Right cardiac atrium (tissue), 5 donors: ENCODE results near the gene KRTAP1-5. TPM values are rescaled to one million over a fixed set of nuclear protein-coding genes. Genes with fewer than 3 reads are reported as not detected.
"Not testable (repeated sequence)": the region's sequence is repeated elsewhere in the genome, so short reads cannot be mapped to it uniquely, and the experiment has no call there.

ENCODE experiments used
- ATAC-seq, 2 donors: fragments of 200-7000 bp; cut with Tn5 transposase; one replicate each; pipeline versions ENCODE4 v1.8.0 to v1.9.1; 2020; ENCODE audit warnings: moderate library complexity in 2 of 2, mild to moderate bottlenecking in 1 of 2
- DNase-seq, 3 donors: peaks; one replicate each; pipeline ENCODE4 v3.0.0-alpha.2; 2020
- H3K27ac ChIP-seq: one replicate; pipeline ENCODE4 v1.5.1; 2013; ENCODE audit warnings: mild to moderate bottlenecking, low read length, control low read depth, moderate library complexity
- H3K27me3 ChIP-seq: one replicate; pipeline ENCODE4 v1.6.1; 2013; ENCODE audit not compliant: control insufficient read depth, insufficient read depth
- H3K4me1 ChIP-seq: one replicate; pipeline ENCODE4 v1.6.1; 2013; ENCODE audit warnings: low read length; ENCODE audit not compliant: control insufficient read depth, insufficient read depth
- H3K4me3 ChIP-seq: one replicate; pipeline ENCODE4 v1.5.1; 2013; ENCODE audit warnings: low read length, control low read depth
- H3K9me3 ChIP-seq: one replicate; pipeline ENCODE4 v1.6.1; 2013; ENCODE audit warnings: low read length; ENCODE audit not compliant: control insufficient read depth
- WGBS: extraction: QIAGEN DNeasy Blood & Tissue Kit; methylation state at CpG from one replicate; pipeline ENCODE4 v1.1.7; 2013; 5-methylcytosine and 5-hydroxymethylcytosine counted together
- intact Hi-C, 4 donors: fragments of 100-400 bp; cut with DNase I; formaldehyde crosslinking; loops; one replicate each; pipeline versions ENCODE4 v1.11.0 to v1.14.0; 2022 to 2023
- long read RNA-seq, 4 donors: library from polyadenylated mRNA; unstranded; transcript quantifications; one replicate each; pipeline ENCODE4 v2.0.0, GENCODE V29; 2020 to 2021
- polyA plus RNA-seq: library from polyadenylated mRNA; stranded (reverse); fragments of 200-250 nt; gene quantifications from one replicate; pipeline ENCODE4 v1.2.3, GENCODE V29; 2013
- total RNA-seq, 4 donors: library from RNA; stranded (reverse); fragmentation: NEBNext Ultra II Directional; extraction: Animal tissue kit (Norgen Biotek cat#: 25700); gene quantifications; one replicate each; pipeline ENCODE4 v1.2.1, GENCODE V29; 2021
- donor health status: healthy with polysubstance abuse.
- donor health status: DM: no; HTN: yes; CAD: no.
- donor health status: DM: no; HTN: no; CAD: no.
- donor health status: DM: no; HTN: yes; CAD: no; lungs with severe emphysema.
- donor health status: DM: yes; HTN: yes; CAD: no.

The KRTAP1-5 gene
- not detected for total RNA-seq
- polyA plus RNA-seq: not detected
- long read RNA-seq, donor 1: 0 reads
- long read RNA-seq, donor 2: 0 reads
- long read RNA-seq, donor 3: 0 reads
- long read RNA-seq, donor 4: 0 reads

GRCh38 chr17:41026715-41027471 is at the start of gene KRTAP1-5:
KRTAP1-5 (minus strand) TSS chr17:41027208; CDS start chr17:41027155, 53 bp downstream.
- no peak for DNase-seq
- H3K9me3 ChIP-seq: no peaks in the 10 kb centered on the region
- H3K27me3 ChIP-seq: no peaks in the 10 kb centered on the region
- 79% methylated on average over 9 of the region's 9 CpGs for WGBS
- no peak within 1 kb of the TSS for H3K4me3 ChIP-seq
- no peak for ATAC-seq
- intact Hi-C loops: no loop called here
- no peaks in the 10 kb centered on the region for H3K4me1 ChIP-seq
- H3K27ac ChIP-seq: no peak within 1 kb of the TSS

GRCh38 chr17:41076788-41077187 is 49.8 kb upstream of the KRTAP1-5 start:
- no peaks in the 10 kb centered on the region for H3K9me3 ChIP-seq
- DNase-seq (no peak), ATAC-seq (no peak)
- intact Hi-C loops: no loop called here
- no peak overlapping the region for H3K27ac ChIP-seq
- H3K27me3 ChIP-seq: no peaks in the 10 kb centered on the region
- no peaks in the 10 kb centered on the region for H3K4me1 ChIP-seq
- H3K4me3 ChIP-seq: no peak overlapping the region

- Histone ChIP-seq H3K9me3 (no peaks in the 10 kb centered on the region), H3K4me3 (no peak overlapping the region), H3K27ac (no peak overlapping the region), H3K4me1 (no peaks in the 10 kb centered on the region), H3K27me3 (no peaks in the 10 kb centered on the region)
- WGBS: 86% methylated on average over 2 of the region's 2 CpGs
- ATAC-seq (no peak), DNase-seq (no peak)
- intact Hi-C loops: no loop called here
Measured at GRCh38 chr17:41073676-41074075, 46.7 kb upstream of the KRTAP1-5 start.

- Histone ChIP-seq H3K9me3 (no peaks in the 10 kb centered on the region), H3K27me3 (peaks cover 3% of the 10 kb centered on the region), H3K4me1 (no peaks in the 10 kb centered on the region), H3K27ac (no peak overlapping the region), H3K4me3 (no peak overlapping the region)
- no peak for DNase-seq
- ATAC-seq: no peak
- intact Hi-C loops: no loop called here
- WGBS: 78% methylated on average over 5 of the region's 5 CpGs
Measured at GRCh38 chr17:41071606-41072360, 44.8 kb upstream of the KRTAP1-5 start.

- intact Hi-C loops: no loop called here
- no peaks in the 10 kb centered on the region for H3K9me3 ChIP-seq
- WGBS: 74% methylated on average over 3 of the region's 3 CpGs
- no peaks in the 10 kb centered on the region for H3K4me1 ChIP-seq
- ATAC-seq: no peak
- H3K27ac ChIP-seq: no peak overlapping the region
- peaks cover 3% of the 10 kb centered on the region for H3K27me3 ChIP-seq
- no peak overlapping the region for H3K4me3 ChIP-seq
- DNase-seq: no peak
Measured at GRCh38 chr17:41069031-41069430, 42.0 kb upstream of the KRTAP1-5 start.

GRCh38 chr17:41067281-41067680 is 40.3 kb upstream of the KRTAP1-5 start:
- no peak overlapping the region for H3K27ac ChIP-seq
- no peak overlapping the region for H3K4me3 ChIP-seq
- intact Hi-C loops: no loop called here

GRCh38 chr17:41065829-41066624 is 39.0 kb upstream of the KRTAP1-5 start, which contains the start of gene KRTAP2-4:
KRTAP2-4 (minus strand) TSS chr17:41065879; CDS start chr17:41065845, 34 bp downstream.
- WGBS: 87% methylated on average over 6 of the region's 6 CpGs
- H3K4me3 ChIP-seq: no peak within 1 kb of the TSS
- H3K27ac ChIP-seq: no peak within 1 kb of the TSS
- ATAC-seq (no peak), DNase-seq (no peak)
- intact Hi-C loops: no loop called here
- peaks cover 3% of the 10 kb centered on the region for H3K27me3 ChIP-seq
- H3K4me1 ChIP-seq: no peaks in the 10 kb centered on the region
- no peaks in the 10 kb centered on the region for H3K9me3 ChIP-seq

More at GRCh38 chr17:41067281-41067680, 40.3 kb upstream of the KRTAP1-5 start:
- Histone ChIP-seq H3K27me3 (peaks cover 3% of the 10 kb centered on the region), H3K9me3 (no peaks in the 10 kb centered on the region), H3K4me1 (no peaks in the 10 kb centered on the region)
- ATAC-seq (no peak), DNase-seq (no peak)

GRCh38 chr17:41065016-41065689 is 38.1 kb upstream of the KRTAP1-5 start:
- 63% methylated on average over 7 of the region's 16 CpGs for WGBS
- H3K4me1 ChIP-seq, H3K27ac ChIP-seq, DNase-seq, H3K9me3 ChIP-seq, ATAC-seq, H3K27me3 ChIP-seq, H3K4me3 ChIP-seq, intact Hi-C loops: not testable (repeated sequence)

- H3K9me3 ChIP-seq: no peaks in the 10 kb centered on the region
- 78% methylated on average over 1 of the region's 1 CpG for whole genome bisulfite sequencing
- ATAC-seq: no peak
- no peak for DNase-seq
- peaks cover 3% of the 10 kb centered on the region for H3K27me3 ChIP-seq
- H3K27ac ChIP-seq: no peak overlapping the region
- H3K4me1 ChIP-seq: no peaks in the 10 kb centered on the region
- intact Hi-C loops: no loop called here
- no peak overlapping the region for H3K4me3 ChIP-seq
Measured at GRCh38 chr17:41064301-41064700, 37.3 kb upstream of the KRTAP1-5 start.

GRCh38 chr17:41063449-41063848 is 36.4 kb upstream of the KRTAP1-5 start:
- no peaks in the 10 kb centered on the region for H3K9me3 ChIP-seq
- DNase-seq (no peak), ATAC-seq (no peak)
- H3K4me3 ChIP-seq: no peak overlapping the region
- WGBS: 85% methylated on average over 4 of the region's 4 CpGs
- no peak overlapping the region for H3K27ac ChIP-seq
- intact Hi-C loops: no loop called here
- H3K27me3 ChIP-seq: peaks cover 3% of the 10 kb centered on the region
- no peaks in the 10 kb centered on the region for H3K4me1 ChIP-seq
